AG09319 (cell line): ENCODE data around the gene SARM1.

ENCODE experiments used
- DNase-seq: peaks from one replicate; pipeline ENCODE4 v3.0.0-alpha.2; 2010; ENCODE audit warnings: low read depth; ENCODE audit errors: extremely low read depth
- TF ChIP-seq, protein P1 (sequence below): IDR thresholded peaks from 2 replicates; pipeline ENCODE4 v1.5.1; 2011; ENCODE audit warnings: low read depth, mild to moderate bottlenecking, inconsistent platforms, low read length, moderate library complexity

Gene SARM1

DNA sequence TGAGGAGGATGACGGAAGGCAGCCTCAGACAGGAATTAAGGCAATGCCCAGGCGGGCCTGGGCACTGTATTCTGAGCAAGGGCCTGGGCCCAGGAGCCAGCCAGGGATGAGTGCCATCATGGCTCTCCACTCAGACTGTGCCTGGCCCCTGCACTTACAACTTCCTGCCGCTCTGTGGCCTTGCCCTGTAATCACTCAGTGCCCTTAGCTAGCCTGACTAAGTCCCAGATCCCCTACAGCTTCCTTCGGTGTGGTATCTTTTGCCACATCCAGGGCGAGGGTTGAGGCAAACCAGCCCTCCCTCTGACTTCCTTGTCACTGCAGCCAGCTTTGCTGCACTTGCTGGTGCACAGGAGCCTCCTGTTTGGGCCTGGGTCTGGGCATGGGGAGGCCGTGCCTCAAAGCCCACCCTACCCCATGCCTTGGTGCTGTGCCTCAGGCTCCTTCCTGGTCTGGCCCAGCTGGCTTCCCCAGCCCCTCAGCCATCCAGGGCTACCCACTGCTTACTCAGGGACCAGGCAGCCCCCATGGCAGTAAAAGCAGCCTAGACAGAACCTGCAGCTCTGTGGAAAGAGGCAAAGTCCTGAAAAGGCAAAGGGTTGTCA lies 25.2 kb downstream of the SARM1 start:
- TF ChIP-seq, protein P1, sequence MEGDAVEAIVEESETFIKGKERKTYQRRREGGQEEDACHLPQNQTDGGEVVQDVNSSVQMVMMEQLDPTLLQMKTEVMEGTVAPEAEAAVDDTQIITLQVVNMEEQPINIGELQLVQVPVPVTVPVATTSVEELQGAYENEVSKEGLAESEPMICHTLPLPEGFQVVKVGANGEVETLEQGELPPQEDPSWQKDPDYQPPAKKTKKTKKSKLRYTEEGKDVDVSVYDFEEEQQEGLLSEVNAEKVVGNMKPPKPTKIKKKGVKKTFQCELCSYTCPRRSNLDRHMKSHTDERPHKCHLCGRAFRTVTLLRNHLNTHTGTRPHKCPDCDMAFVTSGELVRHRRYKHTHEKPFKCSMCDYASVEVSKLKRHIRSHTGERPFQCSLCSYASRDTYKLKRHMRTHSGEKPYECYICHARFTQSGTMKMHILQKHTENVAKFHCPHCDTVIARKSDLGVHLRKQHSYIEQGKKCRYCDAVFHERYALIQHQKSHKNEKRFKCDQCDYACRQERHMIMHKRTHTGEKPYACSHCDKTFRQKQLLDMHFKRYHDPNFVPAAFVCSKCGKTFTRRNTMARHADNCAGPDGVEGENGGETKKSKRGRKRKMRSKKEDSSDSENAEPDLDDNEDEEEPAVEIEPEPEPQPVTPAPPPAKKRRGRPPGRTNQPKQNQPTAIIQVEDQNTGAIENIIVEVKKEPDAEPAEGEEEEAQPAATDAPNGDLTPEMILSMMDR, result no peak
- DNase-seq, result no peak

DNA sequence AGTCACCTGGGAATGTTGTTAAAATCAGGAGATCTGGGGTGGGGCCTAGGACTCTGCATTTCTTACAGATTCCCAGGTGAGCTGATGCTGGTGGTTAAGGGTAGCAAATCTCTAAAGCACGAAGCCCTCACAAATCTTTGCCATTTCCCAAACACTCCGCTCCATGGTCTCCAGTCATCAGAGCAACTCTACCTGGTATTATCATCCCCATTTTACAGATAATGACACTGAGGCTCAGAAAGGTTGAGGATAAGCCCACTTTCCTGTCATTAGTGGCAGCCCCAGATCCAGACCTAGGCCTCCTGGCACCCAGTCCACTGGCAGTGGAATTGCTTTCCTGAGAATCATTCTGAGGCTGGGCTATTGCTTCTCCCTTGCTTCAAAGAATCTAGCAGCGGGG lies 25.8 kb downstream of the SARM1 start:
- DNase-seq, result no peak
- TF ChIP-seq, protein P1, result no peak

DNA sequence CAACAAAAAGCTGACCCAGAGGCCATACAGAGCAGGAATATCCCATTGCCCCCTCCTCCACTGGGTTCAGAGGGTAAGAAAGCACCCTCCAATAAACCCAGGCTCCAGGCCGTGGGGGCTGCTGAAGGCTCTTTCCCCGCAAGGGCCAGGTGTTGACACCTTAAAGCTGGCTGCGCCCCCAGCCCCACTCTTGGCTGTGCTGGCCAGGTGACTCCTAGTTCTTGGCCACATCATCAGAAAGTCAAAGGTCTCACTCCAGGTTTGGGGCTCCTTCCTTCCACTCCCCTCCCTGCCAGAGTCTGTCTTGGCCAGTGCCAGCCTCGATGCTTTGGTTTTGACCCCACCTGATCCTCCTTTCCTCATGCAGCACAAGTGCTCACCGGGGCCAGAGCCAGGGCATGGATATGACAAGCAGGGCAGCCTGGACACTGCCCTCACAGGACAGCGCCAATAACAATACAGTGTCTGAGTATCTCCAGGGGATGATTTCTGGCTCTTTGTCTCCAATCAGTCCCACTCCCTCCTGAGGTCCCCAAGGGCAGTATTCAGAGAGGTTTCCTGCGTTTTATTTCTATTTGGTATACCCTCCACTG lies 26.3 kb downstream of the SARM1 start:
- DNase-seq, result no peak
- TF ChIP-seq, protein P1, result no peak

DNA sequence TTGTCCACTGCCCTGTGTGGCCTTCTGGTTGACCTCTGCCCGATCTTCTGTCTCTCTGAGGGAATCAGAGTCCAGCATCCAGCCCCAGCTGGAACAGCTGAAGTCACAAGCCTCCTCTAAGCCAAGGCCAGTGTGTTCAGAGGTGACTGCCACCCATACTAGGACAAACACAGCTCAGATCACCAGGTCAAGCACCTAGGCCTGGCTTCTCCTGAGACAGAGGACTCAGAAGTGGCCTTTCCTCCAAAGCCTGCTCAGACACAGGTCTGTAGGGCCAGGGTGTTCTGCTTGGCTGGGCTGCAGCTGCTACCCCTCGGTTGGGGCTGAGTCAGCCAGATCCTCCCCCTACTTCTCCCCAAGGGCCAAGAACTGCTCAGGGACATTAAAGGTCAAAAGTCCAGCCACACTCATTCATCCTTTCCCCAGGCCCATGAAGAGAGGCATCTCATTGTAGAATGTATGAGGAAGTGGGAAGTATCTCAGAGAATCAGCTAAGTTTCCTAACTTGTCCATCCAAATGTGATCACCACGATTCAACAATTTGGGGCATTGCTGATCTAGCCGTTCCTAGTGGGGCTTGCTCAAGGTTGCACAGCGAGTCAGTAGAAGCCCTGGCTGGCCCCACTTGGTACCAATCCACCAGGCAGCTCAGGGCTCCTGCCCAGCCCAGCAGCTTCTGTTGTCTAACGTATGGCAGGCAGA lies 26.9 kb downstream of the SARM1 start:
- no peak for DNase-seq
- TF ChIP-seq, protein P1, result no peak

DNA sequence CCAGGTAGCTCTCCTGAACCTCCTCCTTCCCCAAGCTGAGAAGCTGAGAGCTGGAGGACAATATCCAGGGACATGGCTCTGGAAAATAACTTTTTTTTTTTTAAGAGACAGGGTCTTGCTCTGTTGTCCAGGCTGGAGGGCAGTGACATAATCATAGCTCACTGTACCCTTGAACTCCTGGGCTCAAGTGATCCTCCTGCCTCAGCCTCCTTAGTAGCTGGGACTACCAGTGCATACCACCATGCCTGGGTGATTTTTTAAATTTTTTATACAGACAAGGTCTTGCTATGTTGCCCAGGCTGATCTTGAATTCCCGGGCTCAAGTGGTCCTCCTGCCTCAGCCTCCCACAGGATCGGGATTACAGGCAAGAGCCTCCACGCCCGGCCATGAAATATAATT lies 28.3 kb downstream of the SARM1 start:
- no peak for DNase-seq
- TF ChIP-seq, protein P1, result no peak

DNA sequence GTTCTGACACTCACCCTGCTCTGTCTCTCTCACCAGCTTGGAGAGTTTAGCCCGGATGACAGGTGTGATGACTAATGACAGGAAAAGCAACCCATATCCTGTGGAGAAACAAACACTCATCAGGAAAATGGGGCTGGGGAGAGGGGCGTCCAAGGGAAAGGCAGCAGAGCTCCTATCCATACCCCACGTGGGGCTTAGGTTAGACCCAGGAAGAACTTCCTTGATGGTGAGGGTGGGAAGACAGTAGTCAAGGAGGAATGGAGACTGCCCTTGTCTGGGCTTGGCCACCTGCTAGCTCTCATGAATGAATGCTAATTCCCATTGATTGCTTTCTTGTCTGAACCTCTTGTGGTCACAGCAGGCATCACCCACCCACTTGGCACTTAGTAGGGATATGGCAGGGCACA lies 30.7 kb downstream of the SARM1 start:
- DNase-seq, result no peak
- TF ChIP-seq, protein P1, result no peak

DNA sequence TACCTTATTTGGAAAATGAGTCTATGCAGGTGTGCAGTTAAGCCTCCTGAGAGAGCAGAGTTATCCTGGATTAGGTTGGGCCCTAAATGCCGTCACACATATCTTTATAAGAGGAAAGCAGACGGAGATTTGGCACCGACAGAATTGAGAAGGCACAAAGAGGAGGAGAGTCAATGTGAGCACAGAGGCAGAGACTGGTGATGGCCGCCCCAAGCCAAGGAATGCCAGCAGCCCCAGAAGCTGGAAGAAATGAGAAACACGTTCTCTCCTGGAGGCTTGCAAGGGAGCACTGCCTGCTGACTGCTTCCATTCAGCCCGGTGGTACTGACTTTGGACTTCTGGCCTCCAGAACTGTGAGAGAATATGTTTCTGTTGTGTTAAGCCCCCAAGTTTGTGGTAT lies 31.4 kb downstream of the SARM1 start:
- TF ChIP-seq, protein P1, result no peak

More for the DNA sequence above, 31.4 kb downstream of the SARM1 start:
- DNase-seq, result no peak
